Dermis blood vessel endothelial cell (primary cell): ENCODE results near the gene UROC1. TPM values are rescaled to one million over a fixed set of nuclear protein-coding genes. Genes with fewer than 3 reads are reported as not detected.

ENCODE experiments used
- DNase-seq: peaks from one replicate; pipeline ENCODE4 v3.0.0; 2010
- total RNA-seq: library from RNA; depleted of rRNA; stranded (reverse); fragments of >200 nt; gene quantifications from 2 replicates; pipeline ENCODE4 v1.2.3, GENCODE V29; 2014

The UROC1 gene
- total RNA-seq, 1 donor from 2014 or later, result not detected

GRCh38 chr3:126439346-126439967 lies 78.1 kb downstream of the UROC1 start:
- no peak for DNase-seq

GRCh38 chr3:126438746-126439145 lies 78.8 kb downstream of the UROC1 start:
- no peak for DNase-seq

GRCh38 chr3:126438186-126438585 lies 79.4 kb downstream of the UROC1 start:
- DNase-seq, result no peak

- DNase-seq, result no peak
Measured at GRCh38 chr3:126436826-126437717, 80.5 kb downstream of the UROC1 start.

- no peak for DNase-seq
Measured at GRCh38 chr3:126435456-126436315, 81.9 kb downstream of the UROC1 start.

GRCh38 chr3:126434931-126435411 lies 82.6 kb downstream of the UROC1 start:
- DNase-seq, result no peak

- no peak for DNase-seq
Measured at GRCh38 chr3:126434264-126434590, 83.3 kb downstream of the UROC1 start.

- no peak for DNase-seq
Measured at GRCh38 chr3:126433496-126434263, 83.9 kb downstream of the UROC1 start.

- no peak for DNase-seq
Measured at GRCh38 chr3:126433105-126433430, 84.5 kb downstream of the UROC1 start.

GRCh38 chr3:126432361-126433104 lies 85.0 kb downstream of the UROC1 start:
- no peak for DNase-seq

Other genes starting within 250 kb of the UROC1 start
- 4.0 and 5.6 TPM in 2 replicates for gene KLF15, start 160.4 kb downstream of the UROC1 start, total RNA-seq
- gene CFAP100, start 122.9 kb downstream of the UROC1 start, total RNA-seq, result not detected in 2 replicates
- 22.2 and 22.8 TPM in 2 replicates for gene ZXDC, start 41.9 kb downstream of the UROC1 start, total RNA-seq
- 0.14 TPM in 1 of 2 replicates, not detected in the other for gene CHST13, start 6.4 kb upstream of the UROC1 start, total RNA-seq
- gene C3orf22, start 41.2 kb upstream of the UROC1 start, total RNA-seq, result not detected in 2 replicates
- 7.3 and 9.4 TPM in 2 replicates for gene TXNRD3, start 137.4 kb upstream of the UROC1 start, total RNA-seq
- gene CHCHD6, start 186.5 kb upstream of the UROC1 start, total RNA-seq, result 3.7 and 5.6 TPM in 2 replicates